Keratinocyte (primary cell): ENCODE measurements around the gene TEX261.

Experiments used
- CTCF ChIP-seq, 3 experiments: IDR thresholded peaks in 1 of 3; conservative IDR thresholded peaks in 1 of 3; optimal IDR thresholded peaks in 1 of 3; 2 replicates in 2 of 3; 3 replicates in 1 of 3; pipeline versions ENCODE3 to v1.5.1; 2011; ENCODE audit warnings: low read length in 3 of 3, mild to moderate bottlenecking in 3 of 3, moderate library complexity in 2 of 3, control low read depth in 1 of 3, inconsistent platforms in 1 of 3; ENCODE audit not compliant: insufficient read depth in 2 of 3; ENCODE audit errors: extremely low read depth in 1 of 3
- EZH2 ChIP-seq: IDR thresholded peaks from one replicate; pipeline ENCODE4 v1.6.1; 2012; ENCODE audit warnings: inconsistent platforms, mild to moderate bottlenecking, low read length, moderate library complexity

- TF ChIP-seq CTCF (optimal IDR thresholded peaks at IDR 0.05 in 1 of 3, IDR thresholded peaks at IDR 0.05 in 1 of 3, conservative IDR thresholded peaks at IDR 0.05 in 1 of 3; ENCODE audit: extremely low read depth in 1 of 3, insufficient read depth in 2 of 3, low read length in 3 of 3) (no peak), EZH2 (no peak)
Measured at GRCh38 chr2:71018625-71019024, 24.0 kb upstream of the TEX261 start.
